RWPE2 (cell line): ENCODE results near the gene PPP1R3D.

ENCODE experiments used
- ATAC-seq: fragments of 200-7000 bp; cut with Tn5 transposase; 3 replicates; pipeline ENCODE4 v1.9.1; 2021; ENCODE audit warnings: low read depth
- DNase-seq: peaks from one replicate; pipeline ENCODE4 v3.0.0-alpha.2; 2020; ENCODE audit warnings: low spot score
- H3K27ac ChIP-seq: fragments of 450-650 bp; 2 replicates; pipeline ENCODE4 v1.5.1; 2017; ENCODE audit warnings: mild to moderate bottlenecking; ENCODE audit not compliant: poor library complexity, severe bottlenecking
- H3K27me3 ChIP-seq: fragments of 250-450 bp; sonication (Bioruptor Pico); 2 replicates; pipeline ENCODE4 v1.5.1; 2021; ENCODE audit warnings: mild to moderate bottlenecking, moderate library complexity; ENCODE audit not compliant: insufficient read depth, poor library complexity, severe bottlenecking
- H3K36me3 ChIP-seq: fragments of 250-450 bp; sonication (Bioruptor Pico); 2 replicates; pipeline ENCODE4 v1.5.1; 2020; ENCODE audit warnings: low read depth, mild to moderate bottlenecking, moderate library complexity
- H3K4me1 ChIP-seq: fragments of 250-450 bp; sonication (Bioruptor Pico); 2 replicates; pipeline ENCODE4 v1.5.1; 2021; ENCODE audit warnings: mild to moderate bottlenecking, moderate library complexity; ENCODE audit not compliant: insufficient read depth, poor library complexity, severe bottlenecking
- H3K4me3 ChIP-seq: fragments of 250-450 bp; sonication (Bioruptor Pico); 2 replicates; pipeline ENCODE4 v1.5.1; 2021; ENCODE audit warnings: mild to moderate bottlenecking, moderate library complexity; ENCODE audit not compliant: severe bottlenecking
- H3K9me3 ChIP-seq: fragments of 250-450 bp; sonication (Bioruptor Pico); 2 replicates; pipeline ENCODE4 v1.5.1; 2021; ENCODE audit warnings: mild to moderate bottlenecking, moderate library complexity; ENCODE audit not compliant: severe bottlenecking
- CTCF ChIP-seq: fragments of 450-650 bp; IDR thresholded peaks from one replicate; pipeline ENCODE4 v1.5.1; 2017; ENCODE audit warnings: mild to moderate bottlenecking, moderate library complexity; ENCODE audit not compliant: poor library complexity, severe bottlenecking

The PPP1R3D gene

GRCh38 chr20:59949911-59950310 is 9.8 kb upstream of the PPP1R3D start:
- Histone ChIP-seq H3K4me3 (no peak overlapping the region), H3K27ac (no peak overlapping the region), H3K27me3 (no peaks in the 10 kb centered on the region), H3K36me3 (peaks cover 37% of the 10 kb centered on the region), H3K4me1 (no peaks in the 10 kb centered on the region), H3K9me3 (no peaks in the 10 kb centered on the region)
- DNase-seq (no peak), ATAC-seq (no peak)
- no peak for TF ChIP-seq CTCF

- Histone ChIP-seq H3K27me3 (no peaks in the 10 kb centered on the region), H3K36me3 (peaks cover 45% of the 10 kb centered on the region), H3K4me3 (no peak overlapping the region), H3K9me3 (no peaks in the 10 kb centered on the region), H3K27ac (peak overlapping the region; percentile 0), H3K4me1 (no peaks in the 10 kb centered on the region)
- ATAC-seq (peak; percentile 68), DNase-seq (no peak)
- TF ChIP-seq CTCF = peak; percentile 100
Measured at GRCh38 chr20:59948828-59949720, 9.0 kb upstream of the PPP1R3D start.

- Histone ChIP-seq H3K27ac (peak overlapping the region; percentile 0), H3K9me3 (no peaks in the 10 kb centered on the region), H3K4me3 (no peak overlapping the region), H3K4me1 (no peaks in the 10 kb centered on the region), H3K27me3 (no peaks in the 10 kb centered on the region), H3K36me3 (peaks cover 54% of the 10 kb centered on the region)
- DNase-seq (no peak), ATAC-seq (no peak)
- TF ChIP-seq CTCF = no peak
Measured at GRCh38 chr20:59948212-59948611, 8.1 kb upstream of the PPP1R3D start.

GRCh38 chr20:59947376-59947775 is 7.3 kb upstream of the PPP1R3D start:
- Histone ChIP-seq H3K27ac (peak overlapping the region; percentile 0), H3K9me3 (no peaks in the 10 kb centered on the region), H3K36me3 (peaks cover 62% of the 10 kb centered on the region), H3K27me3 (no peaks in the 10 kb centered on the region), H3K4me3 (no peak overlapping the region), H3K4me1 (no peaks in the 10 kb centered on the region)
- ATAC-seq (no peak), DNase-seq (no peak)
- no peak for TF ChIP-seq CTCF

GRCh38 chr20:59945731-59946130 is 5.6 kb upstream of the PPP1R3D start:
- Histone ChIP-seq H3K27me3 (no peaks in the 10 kb centered on the region), H3K4me3 (no peak overlapping the region), H3K4me1 (peaks cover 14% of the 10 kb centered on the region), H3K27ac (no peak overlapping the region), H3K9me3 (no peaks in the 10 kb centered on the region), H3K36me3 (peaks cover 69% of the 10 kb centered on the region)
- DNase-seq (no peak), ATAC-seq (no peak)
- TF ChIP-seq CTCF = no peak
